Stomach (tissue), 9 donors: ENCODE data around the gene IDH3A. TPM values are rescaled to one million over a fixed set of nuclear protein-coding genes. Genes with fewer than 3 reads are reported as not detected.

Experiments
- DNase-seq, 2 donors: peaks; one replicate each; pipeline versions ENCODE4 v3.0.0 to v3.0.0-alpha.2; 2013 to 2019
- H3K27ac ChIP-seq, 5 donors: fragments of 200-600 bp in 4 of 5; sonication (generic) in 4 of 5; one replicate each; pipeline ENCODE4 v1.5.1; 2013 to 2019; ENCODE audit warnings: mild to moderate bottlenecking in 1 of 5, moderate library complexity in 1 of 5
- H3K27me3 ChIP-seq, 3 donors: fragments of 200-600 bp; sonication (generic); one replicate each; pipeline ENCODE4 v1.5.1; 2017 to 2019; ENCODE audit warnings: mixed run types in 1 of 3
- H3K36me3 ChIP-seq, 4 donors: fragments of 200-600 bp; sonication (generic); 1 replicate in 3 of 4; 2 replicates in 1 of 4; pipeline ENCODE4 v1.5.1; 2016 to 2019
- H3K4me1 ChIP-seq, 4 donors: fragments of 200-600 bp; sonication (generic); one replicate each; pipeline ENCODE4 v1.5.1; 2016 to 2019
- H3K4me3 ChIP-seq, 4 donors: fragments of 200-600 bp; sonication (generic) in 3 of 4; one replicate each; pipeline ENCODE4 v1.5.1; 2016 to 2019; ENCODE audit warnings: mild to moderate bottlenecking in 1 of 4
- H3K9me3 ChIP-seq, 4 donors: fragments of 200-600 bp; sonication (generic); one replicate each; pipeline ENCODE4 v1.5.1; 2016 to 2019
- EP300 ChIP-seq: sonication (generic); formaldehyde crosslinking; IDR thresholded peaks from one replicate; pipeline ENCODE4 v1.6.1; 2017; ENCODE audit warnings: antibody characterized with exemption
- POLR2A ChIP-seq, 4 donors: fragments of 450-650 bp; IDR thresholded peaks; one replicate each; pipeline ENCODE4 v1.6.1; 2016; ENCODE audit warnings: antibody characterized with exemption in 4 of 4, control low read depth in 2 of 4, mild to moderate bottlenecking in 1 of 4, moderate library complexity in 1 of 4
- POLR2AphosphoS5 ChIP-seq, 3 donors: sonication (generic); formaldehyde crosslinking; IDR thresholded peaks; one replicate each; pipeline ENCODE4 v1.6.1; 2016; ENCODE audit warnings: antibody characterized with exemption in 3 of 3
- WGBS, 5 donors: extraction: QIAGEN DNeasy Blood & Tissue Kit in 3 of 5; methylation state at CpG; one replicate each; pipeline versions ENCODE4 v1.1.5 to v1.1.7; 2013 to 2018; 5-methylcytosine and 5-hydroxymethylcytosine counted together
- intact Hi-C: fragments of 100-400 bp; cut with DNase I; formaldehyde crosslinking; loops from one replicate; pipeline ENCODE4 v1.15.1; 2023; ENCODE audit warnings: low total_unique reads
- polyA plus RNA-seq, 3 donors: library from polyadenylated mRNA; stranded (reverse); fragments of 200-250 nt; gene quantifications; one replicate each; pipeline ENCODE4 v1.2.3, GENCODE V29; 2013
- total RNA-seq, 5 donors: library from RNA; depleted of rRNA; stranded (reverse); fragments of >200 nt; gene quantifications; one replicate each; pipeline versions ENCODE4 v1.1.0 to v1.2.3, GENCODE V29; 2014 to 2016
- TF ChIP-seq, protein P1 (sequence below), 7 experiments: fragments of 450-650 bp in 4 of 7; fragments of 200-600 bp in 3 of 7; sonication (generic) in 3 of 7; IDR thresholded peaks; one replicate each; pipeline ENCODE4 v1.5.1; 2016 to 2019; ENCODE audit warnings: antibody characterized with exemption in 7 of 7, control low read depth in 2 of 7, mild to moderate bottlenecking in 1 of 7
- donor health status: healthy with polysubstance abuse.
- donor health status: Bipolar disorder and iron deficiency.
- donor health status: healthy.

The IDH3A gene
- total and polyA plus RNA-seq, 8 donors = 25.5 to 731 (median 49.1) TPM

DNA sequence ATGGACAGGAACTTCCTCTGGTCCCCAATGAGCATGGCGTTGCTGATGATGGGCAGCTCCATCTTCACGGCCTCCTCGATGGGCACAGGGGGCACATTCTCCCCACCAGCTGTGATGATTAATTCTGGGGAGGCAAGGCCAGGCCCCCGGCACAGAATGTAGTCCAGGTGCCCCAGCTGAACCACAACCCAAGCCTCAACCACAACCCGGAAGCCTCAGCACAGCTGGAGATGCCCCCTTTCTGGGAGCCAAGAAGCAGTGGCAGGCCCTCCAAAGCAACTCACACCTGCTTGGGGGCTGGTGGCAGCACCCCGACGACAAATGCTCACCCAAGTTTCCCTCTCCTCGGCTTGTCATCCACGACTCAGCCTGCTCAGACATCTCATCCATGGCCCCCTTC lies 25.2 kb downstream of the IDH3A start:
- 70 to 81% (median 78%) methylated on average over 7 to 9 of the region's 9 CpGs for WGBS, 5 donors
- Histone ChIP-seq H3K36me3 (peaks cover 27 to 51% (median 35%) of the 10 kb centered on the region in 4 donors), H3K9me3 (no peaks in the 10 kb centered on the region), H3K4me3 (no peak overlapping the region), H3K27ac (no peak overlapping the region), H3K27me3 (no peaks in the 10 kb centered on the region), H3K4me1 (peaks cover 0 to 3% (median 0%) of the 10 kb centered on the region in 4 donors)
- DNase-seq = peak in 1 of 2 donors; percentile 17
- intact Hi-C loops = no loop called here
- TF ChIP-seq, protein P1, sequence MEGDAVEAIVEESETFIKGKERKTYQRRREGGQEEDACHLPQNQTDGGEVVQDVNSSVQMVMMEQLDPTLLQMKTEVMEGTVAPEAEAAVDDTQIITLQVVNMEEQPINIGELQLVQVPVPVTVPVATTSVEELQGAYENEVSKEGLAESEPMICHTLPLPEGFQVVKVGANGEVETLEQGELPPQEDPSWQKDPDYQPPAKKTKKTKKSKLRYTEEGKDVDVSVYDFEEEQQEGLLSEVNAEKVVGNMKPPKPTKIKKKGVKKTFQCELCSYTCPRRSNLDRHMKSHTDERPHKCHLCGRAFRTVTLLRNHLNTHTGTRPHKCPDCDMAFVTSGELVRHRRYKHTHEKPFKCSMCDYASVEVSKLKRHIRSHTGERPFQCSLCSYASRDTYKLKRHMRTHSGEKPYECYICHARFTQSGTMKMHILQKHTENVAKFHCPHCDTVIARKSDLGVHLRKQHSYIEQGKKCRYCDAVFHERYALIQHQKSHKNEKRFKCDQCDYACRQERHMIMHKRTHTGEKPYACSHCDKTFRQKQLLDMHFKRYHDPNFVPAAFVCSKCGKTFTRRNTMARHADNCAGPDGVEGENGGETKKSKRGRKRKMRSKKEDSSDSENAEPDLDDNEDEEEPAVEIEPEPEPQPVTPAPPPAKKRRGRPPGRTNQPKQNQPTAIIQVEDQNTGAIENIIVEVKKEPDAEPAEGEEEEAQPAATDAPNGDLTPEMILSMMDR (IDR thresholded peaks at IDR 0.05) = no peak
- TF ChIP-seq EP300 (no peak), POLR2AphosphoS5 (IDR thresholded peaks at IDR 0.05) (no peak), POLR2A (IDR thresholded peaks at IDR 0.05) (no peak)

DNA sequence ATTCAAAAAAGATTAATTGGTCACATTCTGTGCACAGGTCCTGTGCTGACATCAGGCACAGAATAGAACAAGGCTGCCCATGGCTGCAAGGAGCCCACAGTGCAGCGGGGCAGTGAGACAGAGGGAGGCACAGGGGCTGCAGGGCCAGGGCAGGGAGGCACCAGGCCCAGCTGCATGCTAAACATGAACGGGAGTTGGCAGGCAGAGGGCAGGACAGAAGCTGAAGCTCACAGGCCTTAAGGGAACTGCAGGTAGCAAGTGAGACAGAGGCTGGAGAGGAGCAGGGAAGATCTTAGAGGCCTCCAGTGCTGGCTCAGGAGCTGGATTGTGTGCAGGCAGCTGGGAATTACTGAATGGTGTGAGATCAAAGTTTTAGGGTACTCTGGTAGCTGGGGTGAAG lies 26.2 kb downstream of the IDH3A start:
- Histone ChIP-seq H3K27me3 (no peaks in the 10 kb centered on the region), H3K36me3 (peaks cover 21 to 42% (median 26%) of the 10 kb centered on the region in 4 donors), H3K4me1 (peaks cover 0 to 3% (median 0%) of the 10 kb centered on the region in 4 donors), H3K27ac (no peak overlapping the region), H3K4me3 (no peak overlapping the region), H3K9me3 (no peaks in the 10 kb centered on the region)
- intact Hi-C loops = no loop called here
- DNase-seq = no peak
- 18 to 58% (median 31%) methylated on average over 1 to 2 of the region's 2 CpGs for WGBS, 5 donors
- TF ChIP-seq POLR2AphosphoS5 (IDR thresholded peaks at IDR 0.05) = no peak
- no peak for TF ChIP-seq EP300
- TF ChIP-seq, protein P1 (IDR thresholded peaks at IDR 0.05) = no peak
- TF ChIP-seq POLR2A (IDR thresholded peaks at IDR 0.05) = no peak

DNA sequence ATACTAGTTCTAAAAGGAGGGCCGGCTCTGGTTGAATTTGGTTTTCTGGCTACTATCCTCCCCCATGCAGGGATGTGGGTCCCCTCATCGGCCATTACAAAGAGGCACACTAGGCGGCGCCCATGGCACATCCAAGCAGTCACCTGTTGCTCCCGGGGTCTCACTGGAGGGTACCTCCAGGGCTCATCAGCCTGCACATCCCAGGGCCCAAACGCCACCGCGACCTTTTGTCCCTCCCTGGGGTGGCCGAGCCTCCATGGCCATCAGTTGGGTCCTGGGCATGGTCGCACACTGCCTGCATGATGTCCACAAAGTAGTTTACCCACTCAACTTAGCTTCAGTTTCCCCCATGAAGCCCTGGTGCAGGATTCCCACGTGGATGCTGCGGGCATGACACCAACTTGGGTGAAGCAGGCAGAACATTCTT lies 28.3 kb downstream of the IDH3A start:
- Histone ChIP-seq H3K4me1 (peaks cover 0 to 3% (median 0%) of the 10 kb centered on the region in 4 donors), H3K4me3 (no peak overlapping the region), H3K27me3 (no peaks in the 10 kb centered on the region), H3K27ac (no peak overlapping the region), H3K9me3 (no peaks in the 10 kb centered on the region), H3K36me3 (peaks cover 4 to 21% (median 5%) of the 10 kb centered on the region in 4 donors)
- no peak for TF ChIP-seq EP300
- TF ChIP-seq, protein P1 (IDR thresholded peaks at IDR 0.05) = peak in 4 of 7 experiments; percentile 29 to 48 (median 41)
- TF ChIP-seq POLR2AphosphoS5 (IDR thresholded peaks at IDR 0.05) = no peak
- intact Hi-C loops = no loop called here
- peak; percentile 42 to 51 for DNase-seq
- 25 to 38% (median 28%) methylated on average over 12 of the region's 12 CpGs for WGBS, 5 donors

DNA sequence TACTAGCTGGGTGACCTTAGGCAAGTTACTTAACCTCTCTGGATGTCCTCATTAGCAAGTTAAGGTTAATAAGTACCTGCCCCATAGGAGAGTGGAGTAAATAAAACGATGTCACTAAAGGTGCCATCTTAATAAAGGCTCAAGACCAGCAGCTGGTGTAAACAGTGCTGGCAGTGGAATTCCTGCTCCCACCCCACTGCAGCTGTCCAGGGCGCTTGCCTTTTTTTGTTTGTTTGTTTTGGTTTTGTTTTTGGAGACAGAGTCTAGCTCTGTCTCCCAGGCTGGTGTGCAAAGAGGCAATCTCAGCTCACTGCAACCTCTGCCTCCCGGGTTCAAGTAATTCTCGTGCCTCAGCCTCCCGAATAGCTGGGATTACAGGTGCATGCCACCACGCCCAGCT lies 28.9 kb downstream of the IDH3A start:
- Histone ChIP-seq H3K27ac (no peak overlapping the region), H3K4me1 (peaks cover 0 to 3% (median 0%) of the 10 kb centered on the region in 4 donors), H3K9me3 (no peaks in the 10 kb centered on the region), H3K27me3 (no peaks in the 10 kb centered on the region), H3K4me3 (no peak overlapping the region), H3K36me3 (peaks cover 0 to 15% (median 0%) of the 10 kb centered on the region in 4 donors)
- TF ChIP-seq POLR2AphosphoS5 (IDR thresholded peaks at IDR 0.05) (no peak), POLR2A (IDR thresholded peaks at IDR 0.05) (no peak), EP300 (no peak)
- TF ChIP-seq, protein P1 (IDR thresholded peaks at IDR 0.05) = no peak
- DNase-seq = no peak
- WGBS, 5 donors = 72 to 85% (median 77%) methylated on average over 6 of the region's 6 CpGs
- intact Hi-C loops = no loop called here
